Midbrain (tissue), 1 donor: ENCODE measurements around the gene LARP4B.

Source experiments
- DNase-seq: peaks from one replicate; lab custom pipeline; 2025; lab: John Stamatoyannopoulos, UW

Gene LARP4B

DNA sequence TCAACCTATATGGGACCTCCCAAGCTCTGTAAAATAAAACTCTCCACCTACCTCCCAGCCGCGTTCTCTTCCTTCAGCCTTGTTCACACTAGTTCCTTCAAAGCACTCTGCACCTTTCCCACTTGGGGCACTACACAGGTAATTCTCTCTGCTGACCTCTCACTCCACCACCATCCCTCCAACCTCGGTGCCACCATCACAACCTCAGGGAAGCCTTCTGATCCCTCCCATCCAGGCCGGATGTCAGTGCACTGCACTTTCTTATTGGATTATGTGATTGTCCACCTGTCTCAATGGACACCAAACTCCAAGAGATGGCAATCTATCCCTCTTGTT, 7.0 kb downstream of the LARP4B start:
- DNase-seq, result no peak

DNA sequence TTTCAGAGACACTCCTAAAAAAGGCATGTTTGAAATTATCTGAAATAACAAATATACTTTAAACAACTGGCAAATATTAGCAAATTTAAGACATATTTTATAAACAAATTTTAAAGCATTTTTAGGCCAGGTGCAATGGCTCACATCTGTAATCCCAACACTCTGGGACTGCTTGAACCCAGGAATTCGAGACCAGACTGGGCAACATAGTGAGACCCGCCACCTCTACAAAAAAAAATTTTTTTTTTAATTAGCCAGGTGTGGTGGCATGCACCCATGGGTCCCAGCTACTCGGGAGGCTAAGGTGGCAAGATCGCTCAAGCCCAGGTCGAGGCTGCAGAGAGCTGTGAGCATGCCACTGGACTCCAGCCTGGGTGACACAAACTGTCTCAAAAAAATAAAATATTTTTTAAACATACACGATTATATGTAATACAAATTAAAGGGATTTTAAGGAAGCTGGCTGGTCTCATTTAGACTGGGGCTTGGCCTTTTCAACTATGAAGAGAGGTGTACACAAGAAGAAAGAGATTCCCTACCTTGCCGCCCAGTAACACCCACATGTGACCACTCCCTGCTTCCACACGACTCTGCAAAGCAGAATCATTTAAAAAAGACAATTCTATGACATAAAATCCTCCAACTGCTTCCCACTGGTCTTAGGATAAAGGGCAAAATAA, 7.5 kb downstream of the LARP4B start:
- DNase-seq, result no peak

DNA sequence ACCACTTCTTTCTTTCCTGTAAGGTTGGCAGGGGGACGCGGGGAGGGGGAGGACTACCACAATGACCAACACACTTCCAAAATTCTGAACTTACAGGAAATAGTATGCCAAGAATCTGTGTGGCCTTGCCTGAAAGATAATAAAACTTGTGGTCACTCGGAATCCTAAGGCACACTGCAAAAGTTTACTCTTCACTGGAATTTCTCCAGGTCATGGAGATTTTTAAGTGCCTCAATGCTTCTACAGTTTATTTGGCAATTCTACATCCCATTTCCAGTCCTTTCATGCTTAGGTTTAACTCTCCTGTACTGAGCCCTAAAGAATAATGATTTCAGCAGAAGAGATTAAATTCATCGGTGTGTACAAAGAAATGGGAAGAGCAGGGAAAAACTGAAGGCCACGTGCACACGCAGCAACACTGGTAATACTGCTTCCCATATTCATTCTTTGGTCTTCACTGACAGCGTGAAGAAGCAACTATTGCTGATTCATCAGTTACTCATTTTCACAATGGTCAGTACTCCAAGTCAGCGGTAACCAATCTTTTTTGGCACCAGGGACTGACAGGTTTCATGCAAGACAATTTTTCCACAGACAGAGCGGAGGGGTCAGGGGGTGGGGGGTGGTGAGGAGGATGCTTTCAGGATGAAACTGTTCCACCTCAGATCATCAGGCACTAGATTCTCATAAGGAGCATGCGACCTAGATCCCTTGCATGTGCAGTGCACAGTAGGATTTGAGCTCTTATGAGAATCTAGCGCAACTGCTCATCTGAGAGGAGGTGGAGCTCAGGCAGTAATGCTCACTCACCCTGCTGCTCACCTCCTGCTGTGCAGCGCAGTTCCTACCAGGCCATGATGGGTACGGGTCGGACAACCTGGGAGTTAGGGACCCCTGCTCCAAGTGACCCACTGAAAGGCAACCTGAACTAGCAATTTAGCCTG, 9.8 kb downstream of the LARP4B start:
- no peak for DNase-seq

DNA sequence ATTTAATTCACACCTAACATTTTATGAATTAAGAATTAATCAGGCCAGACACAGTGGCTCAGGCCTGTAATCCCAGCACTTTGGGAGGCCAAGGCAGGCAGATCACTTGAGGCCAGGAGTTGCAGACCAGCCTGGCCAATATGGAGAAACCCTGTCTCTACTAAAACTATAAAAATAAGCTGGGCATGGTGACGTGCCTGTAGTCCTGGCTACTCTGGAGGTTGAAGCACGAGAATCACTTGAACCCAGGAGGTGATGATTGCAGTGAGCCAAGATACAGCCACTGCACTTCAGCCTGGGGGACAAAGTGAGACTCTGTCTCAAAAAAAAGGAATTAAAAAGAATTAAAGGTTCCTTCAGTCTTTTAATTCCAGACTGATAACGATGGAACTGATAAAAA, 11.1 kb downstream of the LARP4B start:
- DNase-seq, result no peak

DNA sequence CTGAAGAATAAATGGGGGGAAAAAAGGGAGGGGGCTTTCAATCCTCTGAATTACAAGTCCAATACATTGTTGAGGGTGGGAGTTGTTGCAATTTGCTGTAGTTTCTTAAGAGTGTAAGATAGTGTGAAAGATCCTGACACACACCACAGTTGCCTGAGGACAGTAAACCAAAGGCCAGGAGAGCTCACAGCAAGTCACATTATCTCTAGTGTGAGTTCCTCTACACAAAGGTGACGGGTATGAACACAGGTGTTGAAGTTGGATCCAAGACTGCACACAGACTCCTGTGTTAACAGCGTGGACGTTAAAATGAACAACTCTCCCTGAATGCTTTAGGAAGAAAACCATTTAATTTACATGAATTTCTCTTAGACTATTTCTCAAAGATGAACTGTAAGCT, 12.0 kb downstream of the LARP4B start:
- DNase-seq, result no peak

DNA sequence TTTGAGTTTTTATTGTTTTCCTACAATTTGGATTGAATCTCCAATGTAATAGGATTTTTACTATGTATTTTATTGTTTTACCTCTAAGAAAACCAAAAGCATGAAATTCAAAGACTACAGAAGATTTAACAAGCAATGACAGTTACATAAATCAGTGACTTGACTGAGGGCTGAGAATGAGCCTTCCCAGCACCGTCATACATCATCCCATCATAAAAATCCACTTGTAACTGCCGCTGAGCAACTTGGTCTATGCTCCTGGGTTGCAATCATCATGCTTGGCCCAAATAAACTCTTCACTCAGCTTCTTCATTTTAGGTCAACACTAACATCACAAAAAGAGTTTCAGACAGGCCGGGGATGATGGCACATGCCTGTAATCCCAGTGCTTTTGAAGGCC, 13.5 kb downstream of the LARP4B start:
- no peak for DNase-seq

GRCh38 chr10:917416-917720, 14.1 kb downstream of the LARP4B start:
- no peak for DNase-seq

GRCh38 chr10:916716-917415, 14.6 kb downstream of the LARP4B start:
- no peak for DNase-seq

GRCh38 chr10:909831-910230, 21.7 kb downstream of the LARP4B start:
- no peak for DNase-seq

GRCh38 chr10:905972-906371, 25.5 kb downstream of the LARP4B start:
- no peak for DNase-seq

DNA sequence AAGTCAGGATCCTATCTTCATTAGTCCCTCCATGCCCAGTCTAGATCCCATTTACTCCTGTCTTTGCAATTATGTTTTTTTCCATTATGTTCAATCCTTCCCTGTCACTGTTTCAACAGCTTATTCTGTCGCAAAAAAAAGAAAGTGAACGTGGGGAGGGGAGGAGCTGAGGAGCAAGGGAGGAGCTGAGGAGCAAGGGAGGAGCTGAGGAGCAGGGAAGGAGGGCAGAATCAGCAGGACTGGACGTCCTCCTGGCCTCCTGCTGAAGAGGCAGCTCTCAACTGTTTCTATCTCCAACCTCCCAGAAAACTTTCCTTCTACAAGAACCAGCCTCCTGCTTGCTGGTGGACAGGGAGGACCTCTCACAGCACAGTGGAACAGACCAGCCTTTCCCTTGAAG, 26.0 kb downstream of the LARP4B start:
- no peak for DNase-seq

DNA sequence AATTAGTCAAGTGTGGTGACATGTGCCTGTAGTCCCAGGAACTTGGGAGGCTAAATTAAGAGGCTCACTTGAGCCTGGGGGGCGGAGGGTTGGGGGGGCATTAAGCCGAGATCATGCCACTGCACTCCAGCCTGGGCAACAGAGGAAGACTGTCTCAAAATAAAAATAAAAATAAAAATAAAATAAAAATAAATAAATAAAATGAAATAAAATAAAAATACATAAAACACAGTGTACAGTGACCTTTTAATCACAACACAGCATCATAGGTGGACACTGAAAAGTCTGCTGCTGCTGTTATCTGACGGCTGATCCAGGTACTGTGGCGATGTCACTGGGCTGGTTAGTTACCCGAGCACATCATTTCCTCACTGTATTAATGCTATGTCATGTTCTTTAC, 27.1 kb downstream of the LARP4B start:
- DNase-seq, result no peak

DNA sequence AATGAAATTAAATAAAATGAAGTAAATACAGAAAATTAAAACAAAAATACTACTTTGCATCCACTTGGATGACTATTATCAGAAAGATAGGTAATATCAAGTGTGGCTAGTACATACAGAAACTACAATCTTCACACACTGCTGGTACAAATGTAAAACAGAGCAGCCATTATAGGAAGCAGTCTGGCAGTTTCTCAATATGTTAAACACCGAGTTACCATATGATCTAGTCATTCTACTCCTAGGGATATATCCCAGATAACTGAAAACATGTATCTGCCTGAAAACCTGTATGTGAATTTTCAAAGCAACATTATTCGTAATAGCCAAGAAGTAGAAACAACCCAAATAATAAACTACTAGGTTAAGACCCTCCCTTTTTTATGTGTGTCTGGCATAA, 33.4 kb downstream of the LARP4B start:
- DNase-seq, result no peak

- no peak for DNase-seq
These were observed 34.5 kb downstream of the LARP4B start for GRCh38 chr10:896982-897381.

DNA sequence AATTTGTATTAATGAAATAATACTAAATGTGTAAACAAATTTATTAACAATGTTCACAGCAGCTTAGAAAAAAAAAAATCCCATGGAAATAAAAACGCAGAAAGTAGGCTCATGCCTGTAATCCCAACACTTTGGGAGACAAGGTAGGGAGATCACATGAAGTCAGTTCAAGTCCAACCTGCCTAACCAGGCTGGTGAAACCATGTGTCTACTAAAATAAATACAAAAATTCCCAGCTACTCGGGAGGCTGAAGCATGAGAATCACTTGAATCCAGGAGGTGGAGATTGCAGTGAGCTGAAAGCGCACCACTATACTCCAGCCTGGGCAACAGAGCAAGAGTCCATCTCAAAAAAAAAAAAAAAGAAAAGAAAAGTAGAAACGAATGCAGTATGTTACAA, 36.2 kb downstream of the LARP4B start:
- no peak for DNase-seq

DNA sequence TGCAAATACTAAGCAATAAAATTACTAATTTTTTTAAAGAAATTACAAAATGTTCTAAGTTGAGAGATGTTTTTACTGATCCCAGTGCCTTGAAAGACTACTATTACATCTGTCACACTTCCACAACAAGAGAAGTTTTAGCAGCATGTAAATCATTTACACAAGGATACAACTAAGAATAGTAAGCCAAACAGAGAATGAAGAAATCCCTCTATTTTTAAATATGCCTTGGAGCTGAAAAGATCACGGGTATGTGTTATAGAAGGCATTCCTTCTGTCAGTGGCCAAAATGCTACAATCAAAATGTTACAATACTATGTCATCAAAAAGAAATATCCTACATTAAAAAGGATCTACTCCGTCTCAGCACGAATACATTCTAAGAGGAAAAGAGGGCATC, 52.6 kb downstream of the LARP4B start:
- no peak for DNase-seq

GRCh38 chr10:878333-878759, 53.2 kb downstream of the LARP4B start:
- no peak for DNase-seq

DNA sequence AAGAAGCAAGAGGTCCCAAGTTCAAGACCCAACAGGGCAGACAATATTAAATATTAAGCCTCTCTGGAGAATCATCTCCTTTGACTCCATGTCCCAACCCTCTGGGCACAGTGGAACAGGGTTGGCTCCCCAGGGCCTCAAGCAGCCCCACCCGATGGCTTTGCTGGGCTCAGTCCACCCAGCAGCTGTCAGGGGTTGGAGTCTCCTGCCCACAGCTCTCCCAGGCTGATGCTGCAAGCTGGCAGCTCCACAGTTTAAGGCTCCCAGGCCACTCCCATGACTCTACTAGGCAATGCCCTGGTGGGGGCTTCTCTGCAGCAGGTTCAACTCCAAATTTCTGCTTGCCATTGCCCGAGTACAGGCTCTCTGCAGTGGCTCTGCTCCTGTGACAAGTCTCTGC, 55.1 kb downstream of the LARP4B start:
- no peak for DNase-seq

DNA sequence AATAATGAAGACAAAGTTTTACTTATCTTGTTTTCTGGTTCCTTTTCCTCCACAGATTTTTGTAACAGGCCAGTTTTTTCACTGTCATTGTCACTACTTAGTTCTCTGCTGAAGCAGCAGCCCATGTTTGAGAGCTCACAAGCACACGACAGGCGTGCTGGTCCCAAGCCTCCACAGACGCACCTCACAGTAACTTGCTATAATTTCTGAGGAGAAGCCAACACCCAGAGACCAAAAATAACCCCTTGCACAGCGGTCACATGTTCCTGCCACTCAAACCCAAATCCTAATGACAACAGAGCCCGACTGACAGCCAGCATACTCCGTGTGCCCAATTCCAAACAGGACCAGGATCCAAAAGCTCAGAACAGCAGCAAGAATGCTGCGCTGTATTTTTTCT, 58.5 kb downstream of the LARP4B start:
- DNase-seq, result no peak

DNA sequence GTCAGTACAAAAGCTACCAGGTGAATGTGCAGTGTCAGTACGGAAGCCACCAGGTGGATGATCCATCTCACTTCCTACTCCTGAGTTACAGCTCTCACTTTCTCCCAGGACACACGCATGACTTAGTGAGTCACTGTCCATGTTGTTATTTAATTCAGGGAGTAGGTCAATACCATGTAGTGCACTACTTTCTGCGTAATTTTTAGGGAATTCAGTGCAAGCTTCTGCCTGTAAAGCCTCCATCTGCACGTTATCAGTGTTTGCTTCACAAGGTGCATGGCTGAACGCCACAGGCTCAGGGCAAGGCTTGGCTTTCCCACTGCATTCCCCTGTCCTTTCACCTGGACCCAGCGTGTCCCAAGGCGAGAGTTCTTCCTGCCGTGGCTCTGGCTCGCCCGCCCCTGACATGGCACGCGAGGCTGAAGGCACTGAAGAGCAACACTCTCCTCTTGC, 59.5 kb downstream of the LARP4B start:
- no peak for DNase-seq

DNA sequence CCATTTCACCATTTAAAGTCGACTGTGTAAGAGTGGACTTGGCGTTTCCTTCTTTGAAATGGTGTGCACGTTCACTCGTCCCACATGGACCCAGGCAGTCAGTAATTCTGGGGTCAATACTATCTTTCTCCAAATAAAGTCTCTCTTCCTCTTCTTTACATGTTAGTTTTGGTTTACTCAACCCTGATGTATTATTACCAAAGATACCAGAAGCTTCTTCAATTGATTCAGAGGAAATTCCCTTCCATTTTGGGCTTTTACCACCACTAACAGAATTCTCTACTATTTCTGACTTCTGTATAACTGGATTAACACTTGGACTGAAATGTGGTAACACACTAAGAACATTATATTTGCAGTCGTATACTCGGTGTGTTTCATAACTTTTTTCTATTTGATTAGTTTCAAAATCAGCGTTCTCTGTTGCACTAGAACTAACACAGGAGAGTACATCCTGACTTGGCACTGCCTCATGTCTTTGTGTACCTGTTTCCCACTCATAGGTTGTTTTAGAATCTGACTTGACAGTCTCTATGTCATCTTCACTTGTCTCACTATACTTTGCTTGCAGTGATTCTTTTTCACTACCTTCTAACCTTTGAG, 60.8 kb downstream of the LARP4B start:
- no peak for DNase-seq

DNA sequence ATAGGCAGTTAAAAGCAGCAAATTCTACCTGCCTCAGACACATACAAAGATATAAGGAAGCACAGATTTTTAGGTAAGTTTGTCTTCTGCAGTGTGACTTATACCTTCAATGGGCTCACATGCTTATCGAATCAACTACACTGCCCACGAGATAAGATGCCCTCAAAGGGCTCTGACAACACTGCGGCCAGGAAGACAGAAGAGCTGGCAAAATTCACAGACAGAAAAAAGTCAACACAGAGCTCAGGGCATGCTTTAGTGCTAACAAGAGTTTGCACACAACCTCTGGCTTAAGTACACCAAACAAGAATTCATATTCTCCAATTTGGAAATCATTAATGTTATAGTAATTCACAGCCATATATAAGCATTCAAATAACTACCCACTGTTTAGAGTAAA, 62.3 kb downstream of the LARP4B start:
- no peak for DNase-seq

DNA sequence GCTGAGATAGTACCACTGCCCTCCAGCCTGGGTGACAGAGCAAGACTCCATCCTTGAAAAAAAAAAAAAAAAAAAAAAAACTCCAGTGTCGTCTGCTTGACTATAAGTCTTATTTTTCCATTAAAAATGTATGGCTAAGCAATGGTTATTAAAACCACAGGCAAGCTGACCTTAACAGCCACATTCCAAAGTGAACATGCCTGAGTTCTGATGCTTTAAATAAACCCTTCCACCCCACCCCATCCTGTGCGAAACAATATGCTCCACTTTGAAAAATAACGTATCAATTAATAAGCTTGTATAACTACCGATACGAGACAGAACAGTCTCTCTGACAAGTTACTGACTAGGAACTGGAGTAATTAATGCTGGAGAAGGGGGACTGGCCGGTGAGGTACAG, 63.7 kb downstream of the LARP4B start:
- no peak for DNase-seq
